K562 (cell line): ENCODE data around the gene KLHL30. TPM values are rescaled to one million over a fixed set of nuclear protein-coding genes. Genes with fewer than 3 reads are reported as not detected.

ENCODE experiments used
- BMI1 ChIP-seq: fragments of 150-350 bp; IDR thresholded peaks from 2 replicates; pipeline ENCODE4 v1.6.1; 2014; ENCODE audit warnings: low read length
- BRD9 ChIP-seq: fragments of 450-650 bp; IDR thresholded peaks from 2 replicates; pipeline ENCODE4 v1.6.1; 2018; ENCODE audit warnings: low read depth; ENCODE audit not compliant: partially characterized antibody
- EP400 ChIP-seq: fragments of 450-650 bp; IDR thresholded peaks from 2 replicates; pipeline ENCODE4 v1.6.1; 2017; ENCODE audit warnings: antibody characterized with exemption, mild to moderate bottlenecking, moderate library complexity
- EWSR1 ChIP-seq: fragments of 450-650 bp; IDR thresholded peaks from 2 replicates; pipeline ENCODE4 v1.6.1; 2018; ENCODE audit warnings: borderline replicate concordance, mild to moderate bottlenecking, low read depth, moderate library complexity; ENCODE audit not compliant: partially characterized antibody
- GATAD2A ChIP-seq: fragments of 450-650 bp; IDR thresholded peaks from 2 replicates; pipeline ENCODE4 v1.6.1; 2017
- HDAC8 ChIP-seq: fragments of 450-650 bp; IDR thresholded peaks from 2 replicates; pipeline ENCODE4 v1.6.1; 2016; ENCODE audit warnings: mild to moderate bottlenecking, missing genetic modification characterization, moderate library complexity, missing compliant biosample characterization
- L3MBTL2 ChIP-seq: fragments of 450-650 bp; IDR thresholded peaks from 2 replicates; pipeline ENCODE4 v1.6.1; 2016; ENCODE audit warnings: mild to moderate bottlenecking, moderate library complexity
- NFIC ChIP-seq: fragments of 450-650 bp; IDR thresholded peaks from 2 replicates; pipeline ENCODE4 v1.6.1; 2017; ENCODE audit warnings: mild to moderate bottlenecking, inconsistent platforms
- NFRKB ChIP-seq: fragments of 450-650 bp; IDR thresholded peaks from 2 replicates; pipeline ENCODE4 v1.6.1; 2016; ENCODE audit warnings: low read depth
- NR2C1 ChIP-seq, 2 experiments: fragments of 450-650 bp; IDR thresholded peaks; 2 replicates each; pipeline ENCODE4 v1.6.1; 2017; ENCODE audit warnings: mild to moderate bottlenecking in 2 of 2, antibody characterized with exemption in 1 of 2, inconsistent platforms in 1 of 2, missing compliant biosample characterization in 1 of 2, missing genetic modification characterization in 1 of 2
- NR2C2 ChIP-seq, 2 experiments: fragments of 200-800 bp in 1 of 2; sonication (Bioruptor generic) in 1 of 2; sonication (generic) in 1 of 2; formaldehyde crosslinking in 1 of 2; IDR thresholded peaks; 2 replicates each; pipeline versions ENCODE4 v1.6.1 to v1.8.0; 2016 to 2022; ENCODE audit warnings: mild to moderate bottlenecking in 1 of 2, missing compliant biosample characterization in 1 of 2, missing genetic modification characterization in 1 of 2, missing genetic modification reagents in 1 of 2
- NR4A1 ChIP-seq, 2 experiments: fragments of 250-450 bp in 1 of 2; fragments of 450-650 bp in 1 of 2; sonication (Bioruptor Pico) in 1 of 2; IDR thresholded peaks; 2 replicates each; pipeline versions ENCODE4 v1.4.0 to v1.6.1; 2016 to 2020; ENCODE audit warnings: mild to moderate bottlenecking in 2 of 2, missing compliant biosample characterization in 1 of 2, missing genetic modification characterization in 1 of 2, moderate library complexity in 1 of 2
- PHB2 ChIP-seq: fragments of 450-650 bp; IDR thresholded peaks from 2 replicates; pipeline ENCODE4 v1.6.1; 2017; ENCODE audit warnings: low read depth
- RFX7 ChIP-seq: fragments of 250-450 bp; sonication (Bioruptor Pico); IDR thresholded peaks from 2 replicates; pipeline ENCODE4 v1.5.1; 2021; ENCODE audit warnings: mild to moderate bottlenecking
- YY1 ChIP-seq, 3 experiments: IDR thresholded peaks; 2 replicates each; pipeline ENCODE4 v1.6.1; 2011; ENCODE audit warnings: low read length in 2 of 3, mild to moderate bottlenecking in 2 of 3, moderate library complexity in 2 of 3, borderline replicate concordance in 1 of 3, control low read depth in 1 of 3, low read depth in 1 of 3; ENCODE audit not compliant: insufficient read depth in 3 of 3, insufficient replicate concordance in 2 of 3, control insufficient read depth in 1 of 3, insufficient read length in 1 of 3; ENCODE audit errors: extremely low read depth in 1 of 3
- ZFX ChIP-seq: sonication (generic); formaldehyde crosslinking; IDR thresholded peaks from 2 replicates; pipeline ENCODE4 v1.8.0; 2022; ENCODE audit warnings: mild to moderate bottlenecking, missing genetic modification reagents, moderate library complexity
- ZHX1 ChIP-seq: fragments of 150-350 bp; conservative IDR thresholded peaks from 2 replicates; pipeline ENCODE4 v1.6.1; 2014; ENCODE audit warnings: low read length
- ZNF175 ChIP-seq: fragments of 200-800 bp; sonication (Bioruptor generic); IDR thresholded peaks from 2 replicates; pipeline ENCODE4 v1.6.1; 2016; ENCODE audit warnings: low read depth, mild to moderate bottlenecking, missing genetic modification characterization, missing compliant biosample characterization
- polyA plus RNA-seq, 8 experiments: library from polyadenylated mRNA; depleted of rRNA in 4 of 8; stranded (reverse) in 5 of 8; unstranded in 3 of 8; fragments of >200 nt; fragmentation: Nextera tagmentation in 2 of 8; fragmentation: Illumina TruSeq in 1 of 8; extraction: Ambion mirVana in 2 of 8; extraction: Trizol in 1 of 8; gene quantifications; 2 replicates each; pipeline versions ENCODE4 v1.2.1 to v1.2.3, GENCODE V29; 2011 to 2014; ENCODE audit warnings: inconsistent platforms in 1 of 8, missing spikeins in 1 of 8
- total RNA-seq, 7 experiments: library from RNA; depleted of rRNA in 6 of 7; stranded (reverse); fragments of >200 nt in 6 of 7; fragmentation: Illumina TruSeq in 2 of 7; extraction: Trizol in 2 of 7; gene quantifications; 2 replicates each; pipeline versions ENCODE4 v1.2.1 to v1.2.3, GENCODE V29; 2011 to 2021; ENCODE audit warnings: low replicate concordance in 1 of 7
- TF ChIP-seq, protein P1 (sequence below): IDR thresholded peaks from 3 replicates; pipeline ENCODE4 v1.6.1; 2011; ENCODE audit warnings: borderline replicate concordance, mild to moderate bottlenecking; ENCODE audit not compliant: insufficient read length, insufficient read depth
- TF ChIP-seq, protein P2 (sequence below): IDR thresholded peaks from 2 replicates; pipeline ENCODE4 v1.6.1; 2014; ENCODE audit warnings: antibody characterized with exemption
- TF ChIP-seq, protein P3 (sequence below), 2 experiments: fragments of 250-450 bp in 1 of 2; fragments of 450-650 bp in 1 of 2; sonication (Bioruptor Pico) in 1 of 2; IDR thresholded peaks; 2 replicates each; pipeline versions ENCODE4 v1.6.1 to v1.8.0; 2016 to 2021; ENCODE audit warnings: mild to moderate bottlenecking in 2 of 2, moderate library complexity in 2 of 2, missing compliant biosample characterization in 1 of 2, missing genetic modification characterization in 1 of 2

KLHL30 gene
- total and polyA plus RNA-seq, 9 of the 15 experiments (the other 6 are each of a cell fraction or from before 2014, with no cell fraction given) = 0.04 TPM; not detected in 8

GRCh38 chr2:238169708-238170251 is 31.3 kb downstream of the KLHL30 start (continued):
- peak; percentile 62; the same call in 1 of the 2 replicates for TF ChIP-seq ZNF175 (CRISPR knock-in tag)
- TF ChIP-seq ZFX (CRISPR knock-in tag) = 0 out of 2 replicates have a peak, but pooled peaks have one; percentile 19
- no peak for TF ChIP-seq BMI1
- no peak for TF ChIP-seq GATAD2A
- no peak for TF ChIP-seq NFIC
- TF ChIP-seq EWSR1 = no peak
- TF ChIP-seq NR2C2 (CRISPR knock-in tag; IDR thresholded peaks at IDR 0.05) = no peak
- peak; percentile 52; the same call in 1 of the 2 replicates for TF ChIP-seq NR2C2 (tag; IDR thresholded peaks at IDR 0.05)
- TF ChIP-seq EP400 = peak; percentile 23; the same call in 1 of the 2 replicates
- TF ChIP-seq, protein P1, sequence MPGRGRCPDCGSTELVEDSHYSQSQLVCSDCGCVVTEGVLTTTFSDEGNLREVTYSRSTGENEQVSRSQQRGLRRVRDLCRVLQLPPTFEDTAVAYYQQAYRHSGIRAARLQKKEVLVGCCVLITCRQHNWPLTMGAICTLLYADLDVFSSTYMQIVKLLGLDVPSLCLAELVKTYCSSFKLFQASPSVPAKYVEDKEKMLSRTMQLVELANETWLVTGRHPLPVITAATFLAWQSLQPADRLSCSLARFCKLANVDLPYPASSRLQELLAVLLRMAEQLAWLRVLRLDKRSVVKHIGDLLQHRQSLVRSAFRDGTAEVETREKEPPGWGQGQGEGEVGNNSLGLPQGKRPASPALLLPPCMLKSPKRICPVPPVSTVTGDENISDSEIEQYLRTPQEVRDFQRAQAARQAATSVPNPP = no peak
- TF ChIP-seq NFRKB = peak; percentile 45; the same call in 1 of the 2 replicates
- TF ChIP-seq PHB2 = no peak
- no peak for TF ChIP-seq NR2C1 (IDR thresholded peaks at IDR 0.05)
- peak; percentile 46; the same call in 1 of the 2 replicates for TF ChIP-seq NR2C1 (tag; IDR thresholded peaks at IDR 0.05)
- TF ChIP-seq RFX7 (CRISPR knock-in tag) = no peak
- 0 out of 2 replicates have a peak, but pooled peaks have one; percentile 63 for TF ChIP-seq HDAC8
- TF ChIP-seq NR4A1 (CRISPR knock-in tag; IDR thresholded peaks at IDR 0.05) = no peak
- peak; percentile 65; the same call in 1 of the 2 replicates for TF ChIP-seq NR4A1 (tag; IDR thresholded peaks at IDR 0.05)
- no peak for TF ChIP-seq ZHX1
- TF ChIP-seq, protein P2, sequence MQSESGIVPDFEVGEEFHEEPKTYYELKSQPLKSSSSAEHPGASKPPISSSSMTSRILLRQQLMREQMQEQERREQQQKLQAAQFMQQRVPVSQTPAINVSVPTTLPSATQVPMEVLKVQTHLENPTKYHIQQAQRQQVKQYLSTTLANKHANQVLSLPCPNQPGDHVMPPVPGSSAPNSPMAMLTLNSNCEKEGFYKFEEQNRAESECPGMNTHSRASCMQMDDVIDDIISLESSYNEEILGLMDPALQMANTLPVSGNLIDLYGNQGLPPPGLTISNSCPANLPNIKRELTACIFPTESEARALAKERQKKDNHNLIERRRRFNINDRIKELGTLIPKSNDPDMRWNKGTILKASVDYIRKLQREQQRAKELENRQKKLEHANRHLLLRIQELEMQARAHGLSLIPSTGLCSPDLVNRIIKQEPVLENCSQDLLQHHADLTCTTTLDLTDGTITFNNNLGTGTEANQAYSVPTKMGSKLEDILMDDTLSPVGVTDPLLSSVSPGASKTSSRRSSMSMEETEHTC = no peak
- no peak for TF ChIP-seq YY1 (IDR thresholded peaks at IDR 0.05; ENCODE audit: borderline replicate concordance in 1 of 3, control insufficient read depth in 1 of 3, extremely low read depth in 1 of 3, insufficient read depth in 3 of 3, insufficient read length in 1 of 3, insufficient replicate concordance in 2 of 3, low read depth in 1 of 3, low read length in 2 of 3)
- TF ChIP-seq, protein P3, sequence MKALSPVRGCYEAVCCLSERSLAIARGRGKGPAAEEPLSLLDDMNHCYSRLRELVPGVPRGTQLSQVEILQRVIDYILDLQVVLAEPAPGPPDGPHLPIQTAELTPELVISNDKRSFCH (CRISPR knock-in tag; IDR thresholded peaks at IDR 0.05) = no peak
- TF ChIP-seq, protein P3 (tag; IDR thresholded peaks at IDR 0.05) = peak; percentile 17; the same call in 1 of the 2 replicates
- peak; percentile 8; the same call in 1 of the 2 replicates for TF ChIP-seq L3MBTL2
- no peak for TF ChIP-seq BRD9
- TF ChIP-seq, all 486 proteins: peak for 14
